Upper lobe of left lung (tissue), 4 donors: ENCODE measurements around the gene MARVELD2.
"Not testable (repeated sequence)": the region's sequence is repeated elsewhere in the genome, so short reads cannot be mapped to it uniquely, and the experiment has no call there.

Experiments
- CTCF ChIP-seq, 6 experiments: fragments of 450-650 bp in 4 of 6; fragments of 200-600 bp in 2 of 6; sonication (generic) in 2 of 6; IDR thresholded peaks; one replicate each; pipeline ENCODE4 v1.5.1; 2016 to 2019; ENCODE audit warnings: antibody characterized with exemption in 6 of 6
- EP300 ChIP-seq, 4 donors: sonication (generic); formaldehyde crosslinking; IDR thresholded peaks; one replicate each; pipeline ENCODE4 v1.5.1; 2017; ENCODE audit warnings: antibody characterized with exemption in 4 of 4, control low read depth in 2 of 4
- POLR2A ChIP-seq, 4 donors: fragments of 450-650 bp; IDR thresholded peaks; one replicate each; pipeline ENCODE4 v1.5.1; 2016 to 2017; ENCODE audit warnings: antibody characterized with exemption in 4 of 4, mild to moderate bottlenecking in 2 of 4
- POLR2AphosphoS5 ChIP-seq, 2 donors: sonication (generic); formaldehyde crosslinking; IDR thresholded peaks; one replicate each; pipeline ENCODE4 v1.5.1; 2017; ENCODE audit warnings: antibody characterized with exemption in 2 of 2

DNA sequence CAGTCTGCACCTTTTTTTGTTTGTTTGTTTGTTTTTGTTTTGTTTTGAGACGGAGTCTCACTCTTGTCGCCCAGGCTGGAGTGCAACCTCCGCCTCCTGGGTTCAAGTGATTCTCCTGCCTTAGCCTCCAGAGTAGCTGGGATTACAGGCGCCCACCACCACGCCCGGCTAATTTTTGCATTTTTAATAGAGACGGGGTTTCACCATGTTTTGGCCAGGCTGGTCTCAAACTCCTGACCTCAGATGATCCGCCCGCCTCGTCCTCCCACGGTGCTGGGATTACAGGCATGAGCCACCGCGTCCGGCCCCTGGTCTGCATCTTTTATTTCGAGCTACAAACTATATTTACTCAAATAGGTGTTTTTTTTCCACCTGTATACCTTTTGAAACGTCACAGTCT lies 44.6 kb upstream of the MARVELD2 start:
- not testable (repeated sequence) for TF ChIP-seq POLR2AphosphoS5, CTCF, EP300, POLR2A (IDR thresholded peaks at IDR 0.05)
